GM19043 (cell line): ENCODE measurements around the gene CRTAC1.

Experiments
- ATAC-seq: cut with Tn5 transposase; IDR thresholded peaks from one replicate; pipeline ENCODE4 v1.9.1; 2021; ENCODE audit warnings: low read depth; ENCODE audit not compliant: unreplicated experiment

Gene CRTAC1

GRCh38 chr10:97925308-97925938 lies 105.0 kb downstream of the CRTAC1 start:
- ATAC-seq = no peak

- ATAC-seq = no peak
Measured at GRCh38 chr10:97924678-97925077, 105.7 kb downstream of the CRTAC1 start.

- ATAC-seq = no peak
Measured at GRCh38 chr10:97923476-97923875, 106.9 kb downstream of the CRTAC1 start.

GRCh38 chr10:97923057-97923456 lies 107.4 kb downstream of the CRTAC1 start:
- ATAC-seq = no peak

GRCh38 chr10:97922022-97922758 lies 108.2 kb downstream of the CRTAC1 start:
- no peak for ATAC-seq

GRCh38 chr10:97921581-97922021 lies 108.8 kb downstream of the CRTAC1 start:
- no peak for ATAC-seq

GRCh38 chr10:97920865-97921264 lies 109.6 kb downstream of the CRTAC1 start:
- ATAC-seq = no peak

- ATAC-seq = no peak
Measured at GRCh38 chr10:97919012-97919411, 111.4 kb downstream of the CRTAC1 start.

- no peak for ATAC-seq
Measured at GRCh38 chr10:97916586-97916985, 113.8 kb downstream of the CRTAC1 start.

- ATAC-seq = no peak
Measured at GRCh38 chr10:97915346-97916131, 114.9 kb downstream of the CRTAC1 start.

GRCh38 chr10:97914837-97915211 lies 115.6 kb downstream of the CRTAC1 start:
- peak; percentile 64 for ATAC-seq

- ATAC-seq = no peak
Measured at GRCh38 chr10:97914171-97914836, 116.1 kb downstream of the CRTAC1 start.

- no peak for ATAC-seq
Measured at GRCh38 chr10:97913614-97914013, 116.8 kb downstream of the CRTAC1 start.

GRCh38 chr10:97913193-97913592 lies 117.2 kb downstream of the CRTAC1 start:
- no peak for ATAC-seq

GRCh38 chr10:97911217-97911616 lies 119.2 kb downstream of the CRTAC1 start:
- ATAC-seq = no peak

GRCh38 chr10:97910661-97911060 lies 119.8 kb downstream of the CRTAC1 start:
- no peak for ATAC-seq

- no peak for ATAC-seq
Measured at GRCh38 chr10:97907830-97908229, 122.6 kb downstream of the CRTAC1 start.

- ATAC-seq = no peak
Measured at GRCh38 chr10:97907211-97907610, 123.2 kb downstream of the CRTAC1 start.

- ATAC-seq = no peak
Measured at GRCh38 chr10:97905276-97905675, 125.1 kb downstream of the CRTAC1 start.

GRCh38 chr10:97904576-97904975 lies 125.8 kb downstream of the CRTAC1 start:
- no peak for ATAC-seq

- ATAC-seq = no peak
Measured at GRCh38 chr10:97904018-97904381, 126.4 kb downstream of the CRTAC1 start.
